ENCODE data around the gene LHFPL3.

Gene LHFPL3

GRCh38 chr7:104795616-104796398 is 467.4 kb downstream of the LHFPL3 start:
- no peak overlapping the region for H3K4me3 ChIP-seq (ENCODE audit: low read depth, low read length)
- TF ChIP-seq, protein P1, sequence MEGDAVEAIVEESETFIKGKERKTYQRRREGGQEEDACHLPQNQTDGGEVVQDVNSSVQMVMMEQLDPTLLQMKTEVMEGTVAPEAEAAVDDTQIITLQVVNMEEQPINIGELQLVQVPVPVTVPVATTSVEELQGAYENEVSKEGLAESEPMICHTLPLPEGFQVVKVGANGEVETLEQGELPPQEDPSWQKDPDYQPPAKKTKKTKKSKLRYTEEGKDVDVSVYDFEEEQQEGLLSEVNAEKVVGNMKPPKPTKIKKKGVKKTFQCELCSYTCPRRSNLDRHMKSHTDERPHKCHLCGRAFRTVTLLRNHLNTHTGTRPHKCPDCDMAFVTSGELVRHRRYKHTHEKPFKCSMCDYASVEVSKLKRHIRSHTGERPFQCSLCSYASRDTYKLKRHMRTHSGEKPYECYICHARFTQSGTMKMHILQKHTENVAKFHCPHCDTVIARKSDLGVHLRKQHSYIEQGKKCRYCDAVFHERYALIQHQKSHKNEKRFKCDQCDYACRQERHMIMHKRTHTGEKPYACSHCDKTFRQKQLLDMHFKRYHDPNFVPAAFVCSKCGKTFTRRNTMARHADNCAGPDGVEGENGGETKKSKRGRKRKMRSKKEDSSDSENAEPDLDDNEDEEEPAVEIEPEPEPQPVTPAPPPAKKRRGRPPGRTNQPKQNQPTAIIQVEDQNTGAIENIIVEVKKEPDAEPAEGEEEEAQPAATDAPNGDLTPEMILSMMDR (IDR thresholded peaks at IDR 0.05; ENCODE audit: low read depth, low read length): no peak

DNA sequence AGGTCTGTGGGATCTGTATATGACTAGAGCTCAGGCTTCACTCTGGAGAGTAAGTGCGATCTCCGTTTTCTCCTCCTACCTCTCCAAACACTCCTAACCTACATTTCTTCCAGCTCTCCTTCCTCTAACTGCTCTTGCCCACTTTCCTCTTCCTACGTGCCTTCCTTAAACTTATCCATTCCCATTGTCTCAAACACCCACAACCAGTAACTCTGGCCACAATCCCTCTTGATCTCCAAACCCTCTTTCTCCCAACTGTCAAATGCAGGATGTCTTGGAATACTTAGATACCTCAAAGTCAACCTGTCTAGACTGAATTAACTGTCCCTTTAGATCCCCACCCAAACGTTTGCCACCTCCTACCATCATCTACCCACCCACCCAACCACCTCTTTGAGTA is 471.9 kb downstream of the LHFPL3 start:
- no peak overlapping the region for H3K4me3 ChIP-seq (ENCODE audit: low read depth, low read length)
- TF ChIP-seq, protein P1 (IDR thresholded peaks at IDR 0.05; ENCODE audit: low read depth, low read length): no peak

DNA sequence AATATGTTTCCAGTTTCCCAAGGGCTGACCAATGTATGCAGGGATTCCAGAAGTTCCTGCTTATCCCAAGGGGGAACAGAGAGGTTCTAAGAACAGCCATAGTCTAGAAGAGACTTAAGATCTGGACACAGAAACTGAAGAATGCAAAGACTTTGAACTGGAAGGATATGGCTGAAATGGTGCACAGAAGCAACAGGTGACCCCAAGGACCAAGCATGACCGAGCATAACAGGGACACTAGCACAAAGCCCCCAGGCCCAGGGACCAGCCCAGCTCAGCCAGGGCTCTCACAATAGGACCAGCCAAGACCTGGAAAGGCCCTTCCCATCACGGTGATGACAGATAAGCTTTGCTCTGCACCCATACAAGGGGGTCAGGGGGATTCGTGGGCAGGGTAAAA is 472.6 kb downstream of the LHFPL3 start:
- TF ChIP-seq, protein P1 (IDR thresholded peaks at IDR 0.05; ENCODE audit: low read depth, low read length): no peak
- no peak overlapping the region for H3K4me3 ChIP-seq (ENCODE audit: low read depth, low read length)

DNA sequence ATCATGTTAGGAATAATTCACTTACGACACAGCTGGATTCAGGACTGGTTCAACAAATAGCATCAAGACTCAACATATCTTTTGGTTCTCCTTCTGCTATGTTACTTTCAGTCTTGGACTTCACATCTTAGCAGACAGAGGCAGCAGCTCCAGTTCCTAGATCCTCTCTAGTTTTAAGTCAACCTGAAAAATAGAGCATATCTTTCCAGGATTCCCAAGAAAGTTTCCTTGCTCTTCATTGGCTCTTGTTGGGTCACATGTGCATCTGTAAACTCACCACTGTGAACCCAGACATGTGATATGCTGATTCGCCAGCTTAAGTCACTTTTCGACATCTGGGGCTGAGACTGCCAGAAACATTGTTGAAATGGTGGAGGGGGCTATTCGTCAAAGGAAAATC is 475.5 kb downstream of the LHFPL3 start:
- TF ChIP-seq, protein P1 (IDR thresholded peaks at IDR 0.05; ENCODE audit: low read depth, low read length): no peak
- H3K4me3 ChIP-seq (ENCODE audit: low read depth, low read length): no peak overlapping the region

DNA sequence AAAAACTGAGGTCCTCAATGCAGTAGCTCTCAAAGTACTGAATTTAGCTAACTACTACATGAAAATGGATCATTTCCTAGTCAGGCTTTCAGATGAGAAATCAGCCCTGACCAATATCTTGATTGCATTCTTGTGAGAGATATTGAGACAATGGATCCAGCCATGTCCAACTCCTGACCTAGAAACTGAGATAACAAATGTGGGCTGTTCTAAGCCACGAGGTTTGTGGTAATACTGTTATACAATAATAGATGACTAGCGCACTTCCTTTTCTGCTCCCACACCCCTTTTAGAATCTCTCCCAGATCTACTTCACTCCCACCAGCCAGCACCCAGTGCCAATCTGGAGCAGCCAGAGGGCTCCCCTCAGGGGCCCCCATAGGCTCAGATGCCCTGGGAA is 476.3 kb downstream of the LHFPL3 start:
- TF ChIP-seq, protein P1 (IDR thresholded peaks at IDR 0.05; ENCODE audit: low read depth, low read length): no peak
- no peak overlapping the region for H3K4me3 ChIP-seq (ENCODE audit: low read depth, low read length)

GRCh38 chr7:104805449-104806317 is 477.3 kb downstream of the LHFPL3 start:
- H3K4me3 ChIP-seq (ENCODE audit: low read depth, low read length): no peak overlapping the region
- TF ChIP-seq, protein P1 (IDR thresholded peaks at IDR 0.05; ENCODE audit: low read depth, low read length): no peak

GRCh38 chr7:104807671-104808070 is 479.3 kb downstream of the LHFPL3 start:
- TF ChIP-seq, protein P1 (IDR thresholded peaks at IDR 0.05; ENCODE audit: low read depth, low read length): no peak
- H3K4me3 ChIP-seq (ENCODE audit: low read depth, low read length): no peak overlapping the region

Measured in WI38 (cell line).